Stimulated activated CD8-positive, alpha-beta memory T cell treated with anti-CD3 and anti-CD28 coated beads, Interleukin-12 subunit alpha, Interleukin-12 subunit beta, amount 100 ng/mL, for 4 hours (primary cell): ENCODE data around the gene MECR.

Experiments used
- DNase-seq: peaks from one replicate; pipeline ENCODE4 v3.0.0-alpha.2; 2020; ENCODE audit warnings: low read depth

The MECR gene

GRCh38 chr1:29201595-29202051, 29.1 kb downstream of the MECR start:
- DNase-seq: no peak

GRCh38 chr1:29200906-29201594, 29.7 kb downstream of the MECR start:
- DNase-seq: no peak

GRCh38 chr1:29197993-29198392, 32.7 kb downstream of the MECR start:
- DNase-seq: no peak

- no peak for DNase-seq
Observed at GRCh38 chr1:29197590-29197924, 33.2 kb downstream of the MECR start.

- DNase-seq: no peak
Observed at GRCh38 chr1:29196863-29197589, 33.7 kb downstream of the MECR start.

- no peak for DNase-seq
Observed at GRCh38 chr1:29195881-29196291, 34.8 kb downstream of the MECR start.

GRCh38 chr1:29193879-29194455, 36.8 kb downstream of the MECR start:
- DNase-seq: no peak

- no peak for DNase-seq
Observed at GRCh38 chr1:29190718-29191117, 40.0 kb downstream of the MECR start.

GRCh38 chr1:29186707-29187106, 44.0 kb downstream of the MECR start:
- no peak for DNase-seq

- DNase-seq: no peak
Observed at GRCh38 chr1:29186252-29186651, 44.5 kb downstream of the MECR start.

GRCh38 chr1:29183287-29183686, 47.4 kb downstream of the MECR start:
- DNase-seq: no peak

- DNase-seq: peak; percentile 99
Observed at GRCh38 chr1:29181413-29182225, 49.1 kb downstream of the MECR start, which contains the start of gene SRSF4. Gene SRSF4, minus strand, starts transcription at chr1:29181900. Its CDS starts 148 bp downstream, at chr1:29181752.

- DNase-seq: no peak
Observed at GRCh38 chr1:29180497-29181412, 50.0 kb downstream of the MECR start.

GRCh38 chr1:29179641-29180184, 51.0 kb downstream of the MECR start:
- DNase-seq: no peak

GRCh38 chr1:29177022-29177705, 53.6 kb downstream of the MECR start:
- DNase-seq: no peak

GRCh38 chr1:29176576-29176975, 54.2 kb downstream of the MECR start:
- DNase-seq: no peak

GRCh38 chr1:29172415-29172939, 58.3 kb downstream of the MECR start:
- DNase-seq: no peak

- no peak for DNase-seq
Observed at GRCh38 chr1:29171521-29171920, 59.2 kb downstream of the MECR start.

GRCh38 chr1:29171089-29171488, 59.6 kb downstream of the MECR start:
- DNase-seq: no peak

- DNase-seq: no peak
Observed at GRCh38 chr1:29169976-29170375, 60.8 kb downstream of the MECR start.
